SK-N-MC (cell line): Measurements from ENCODE around the gene CYP46A1.

Experiments used
- EZH2 ChIP-seq: fragments of 200-600 bp; sonication (generic); IDR thresholded peaks from one replicate; pipeline ENCODE4 v1.6.1; 2017; ENCODE audit warnings: antibody characterized with exemption
- FOXP2 ChIP-seq: optimal IDR thresholded peaks from 2 replicates; pipeline ENCODE3; 2011; ENCODE audit warnings: mild to moderate bottlenecking, moderate library complexity; ENCODE audit not compliant: insufficient read depth; ENCODE audit errors: extremely low read length, control extremely low read depth
- POLR2AphosphoS5 ChIP-seq: IDR thresholded peaks from 2 replicates; pipeline ENCODE4 v1.6.1; 2012; ENCODE audit warnings: mild to moderate bottlenecking, low read depth, low read length, borderline replicate concordance

DNA sequence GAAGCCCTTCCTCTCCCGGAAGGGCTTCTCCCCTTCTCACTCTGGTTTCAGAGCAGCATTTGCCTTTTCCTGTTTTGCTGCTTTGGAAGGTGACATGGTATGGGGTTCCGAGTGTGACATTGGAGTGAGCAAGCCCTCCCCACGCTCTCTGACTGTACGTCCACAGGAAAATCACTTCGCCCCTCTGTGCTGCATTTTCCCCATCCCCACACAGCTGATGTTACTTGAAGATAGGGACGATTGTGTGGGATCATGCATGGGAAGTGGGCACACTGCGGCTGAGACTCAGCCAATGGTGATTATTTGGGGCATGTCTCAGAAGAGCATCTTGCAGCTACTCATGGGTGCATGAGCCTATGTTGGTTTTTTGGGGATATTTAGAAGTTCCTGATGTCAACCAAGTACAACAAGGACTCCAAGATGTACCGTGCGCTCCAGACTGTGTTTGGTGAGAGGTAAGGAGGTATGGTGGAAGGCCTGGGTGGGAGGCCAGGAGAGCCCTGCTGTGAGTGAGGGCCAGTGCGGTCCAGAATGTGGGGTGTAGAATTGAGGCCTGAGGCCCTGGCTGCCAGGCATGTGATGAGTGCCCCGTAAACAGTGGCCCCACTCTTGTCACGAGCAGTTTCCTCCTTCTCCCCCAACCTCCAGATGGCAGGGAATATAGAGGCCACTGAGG lies 15.1 kb downstream of the CYP46A1 start:
- no peak for TF ChIP-seq EZH2
- TF ChIP-seq POLR2AphosphoS5 = no peak
- no peak for TF ChIP-seq FOXP2
